ENCODE results near the gene PPP1R9B. TPM values are rescaled to one million over a fixed set of nuclear protein-coding genes. Genes with fewer than 3 reads are reported as not detected.
A peak's percentile ranks its signal among the peaks of the same experiment; 100 is the strongest.

PPP1R9B gene
- total RNA-seq, 1 donor from 2014 or later, result 16.6 TPM

DNA sequence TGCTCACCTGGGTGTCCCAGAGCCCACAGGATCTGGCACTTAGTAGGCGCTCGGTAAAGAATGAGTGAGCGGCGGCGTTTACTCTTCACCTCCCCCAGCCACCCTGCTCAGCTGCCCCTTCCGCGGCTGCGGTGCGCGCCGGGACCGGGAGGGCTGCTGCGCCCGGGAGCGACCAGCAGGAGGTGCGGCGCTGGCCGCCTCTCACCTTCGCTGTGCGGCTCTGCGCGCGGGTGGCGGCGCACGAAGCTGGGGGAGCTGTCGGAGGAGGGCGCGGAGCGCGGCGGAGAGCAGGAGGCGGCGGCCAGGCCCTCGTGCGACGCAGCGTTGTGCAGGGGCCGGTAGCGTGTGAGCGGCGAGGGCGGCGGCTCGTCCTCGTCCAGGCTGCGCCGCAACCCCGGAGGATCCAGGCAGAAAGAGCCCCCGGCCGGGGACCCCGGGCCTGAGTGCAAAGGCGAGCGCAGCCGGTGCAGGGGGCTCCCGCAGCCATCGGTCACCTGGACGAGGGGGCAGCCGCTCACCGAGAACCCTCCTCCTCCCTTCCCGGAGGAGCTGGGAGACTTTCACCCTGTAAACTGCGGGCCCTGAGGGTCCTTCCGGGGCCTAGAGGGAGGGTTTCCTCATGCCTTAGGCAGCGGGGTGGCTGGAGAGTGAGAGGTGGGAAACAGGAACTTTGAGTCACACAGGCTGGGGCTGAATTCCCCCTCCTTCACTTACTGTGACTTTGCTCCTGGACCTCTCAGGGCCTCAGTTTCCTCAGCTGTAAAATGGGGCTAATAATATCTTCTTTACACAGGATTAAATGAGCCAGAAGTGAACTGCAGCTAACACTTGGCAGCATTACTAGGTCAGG, 33.0 kb downstream of the PPP1R9B start:
- no peak overlapping the region for H3K4me3 ChIP-seq (ENCODE audit: low read depth, low read length)
- FAIRE-seq (no peak), DNase-seq (ENCODE audit: low read depth) (peak; percentile 52)

DNA sequence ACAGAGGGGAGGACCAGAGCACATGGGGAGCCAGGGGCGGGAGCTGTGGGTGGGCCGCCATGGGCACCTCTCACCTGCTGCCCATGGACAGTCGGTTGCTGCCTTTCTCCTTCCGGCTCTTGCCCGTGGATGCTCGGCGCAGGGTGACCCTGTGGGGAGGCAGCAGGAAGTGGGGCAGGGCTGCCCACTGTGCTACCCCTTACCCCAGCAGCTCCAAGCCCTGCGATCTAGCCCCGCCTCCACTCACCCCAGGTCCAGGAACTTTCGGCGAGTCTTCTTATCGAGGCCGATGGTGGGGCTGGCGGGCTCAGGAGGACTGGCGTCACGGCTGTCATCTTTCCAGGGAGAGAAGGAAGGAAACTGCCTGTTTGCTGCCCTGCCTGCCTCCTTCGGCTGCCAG, 34.7 kb downstream of the PPP1R9B start:
- DNase-seq (ENCODE audit: low read depth), result no peak
- no peaks in the 10 kb centered on the region for H3K36me3 ChIP-seq (ENCODE audit: control insufficient read depth, insufficient read depth, low read length)
- no peak overlapping the region for H3K4me3 ChIP-seq (ENCODE audit: low read depth, low read length)
- FAIRE-seq, result no peak
- TF ChIP-seq CTCF (IDR thresholded peaks at IDR 0.05; ENCODE audit: insufficient read depth, low read length, severe bottlenecking), result no peak
- peaks cover 5% of the 10 kb centered on the region for H3K27me3 ChIP-seq (ENCODE audit: control insufficient read depth, insufficient read depth, low read length)

More for the DNA sequence above, 33.0 kb downstream of the PPP1R9B start:
- TF ChIP-seq CTCF (IDR thresholded peaks at IDR 0.05; ENCODE audit: insufficient read depth, low read length, severe bottlenecking), result peak; percentile 78
- Histone ChIP-seq H3K27me3 (ENCODE audit: control insufficient read depth, insufficient read depth, low read length) (peaks cover 5% of the 10 kb centered on the region), H3K36me3 (ENCODE audit: control insufficient read depth, insufficient read depth, low read length) (no peaks in the 10 kb centered on the region)

- FAIRE-seq (no peak), DNase-seq (ENCODE audit: low read depth) (peak; percentile 69)
- peaks cover 5% of the 10 kb centered on the region for H3K27me3 ChIP-seq (ENCODE audit: control insufficient read depth, insufficient read depth, low read length)
- H3K4me3 ChIP-seq (ENCODE audit: low read depth, low read length), result no peak overlapping the region
- peak; percentile 93 for TF ChIP-seq CTCF (IDR thresholded peaks at IDR 0.05; ENCODE audit: insufficient read depth, low read length, severe bottlenecking)
- no peaks in the 10 kb centered on the region for H3K36me3 ChIP-seq (ENCODE audit: control insufficient read depth, insufficient read depth, low read length)
Measured at GRCh38 chr17:50114849-50115357, 35.6 kb downstream of the PPP1R9B start.

DNA sequence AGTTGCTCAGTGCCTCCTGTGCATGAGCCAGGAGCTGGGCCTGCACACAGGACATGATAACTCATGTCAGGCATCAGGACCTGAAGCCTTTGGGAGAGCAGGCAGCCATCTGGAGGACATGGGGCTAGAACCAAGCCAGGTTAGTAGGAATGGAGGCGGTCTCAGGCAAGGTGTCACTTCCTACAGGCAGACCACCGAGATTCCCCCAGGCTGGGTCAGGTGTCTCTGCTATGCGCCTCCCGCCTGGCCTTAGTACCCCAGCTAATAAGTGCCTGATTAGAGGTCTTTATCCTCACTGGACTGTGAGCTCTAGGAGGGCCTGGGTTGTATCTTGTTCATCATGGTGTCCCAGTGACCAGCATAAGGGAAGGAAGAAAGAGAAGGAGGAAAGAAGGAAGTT, 36.1 kb downstream of the PPP1R9B start:
- DNase-seq (ENCODE audit: low read depth), result no peak
- no peak for FAIRE-seq
- no peak for TF ChIP-seq CTCF (IDR thresholded peaks at IDR 0.05; ENCODE audit: insufficient read depth, low read length, severe bottlenecking)
- H3K36me3 ChIP-seq (ENCODE audit: control insufficient read depth, insufficient read depth, low read length), result no peaks in the 10 kb centered on the region
- H3K4me3 ChIP-seq (ENCODE audit: low read depth, low read length), result no peak overlapping the region
- peaks cover 5% of the 10 kb centered on the region for H3K27me3 ChIP-seq (ENCODE audit: control insufficient read depth, insufficient read depth, low read length)

- Histone ChIP-seq H3K4me3 (ENCODE audit: low read depth, low read length) (no peak overlapping the region), H3K27me3 (ENCODE audit: control insufficient read depth, insufficient read depth, low read length) (no peaks in the 10 kb centered on the region), H3K36me3 (ENCODE audit: control insufficient read depth, insufficient read depth, low read length) (peaks cover 1% of the 10 kb centered on the region)
- FAIRE-seq, result no peak
- DNase-seq (ENCODE audit: low read depth), result no peak
- no peak for TF ChIP-seq CTCF (IDR thresholded peaks at IDR 0.05; ENCODE audit: insufficient read depth, low read length, severe bottlenecking)
Measured at GRCh38 chr17:50113624-50114320, 36.7 kb downstream of the PPP1R9B start.

Measured in bronchial epithelial cell (primary cell).